ENCODE measurements around the gene NOD2.

GRCh38 chr16:50731989-50732832 lies 38.8 kb downstream of the NOD2 start:
- TF ChIP-seq CTCF (IDR thresholded peaks at IDR 0.05) (no peak), POLR2A (IDR thresholded peaks at IDR 0.05) (no peak)

All from thyroid gland (tissue), 4 donors.